ENCODE data around the gene CYB5A.

CYB5A gene

GRCh38 chr18:74248595-74248994 is 43.2 kb downstream of the CYB5A start:
- DNase-seq (ENCODE audit: low read depth in 2 of 3, low spot score in 2 of 3), result no peak

- DNase-seq (ENCODE audit: low read depth in 2 of 3, low spot score in 2 of 3), result no peak
Measured at GRCh38 chr18:74248189-74248588, 43.6 kb downstream of the CYB5A start.

GRCh38 chr18:74244554-74244953 is 47.2 kb downstream of the CYB5A start:
- no peak for DNase-seq (ENCODE audit: low read depth in 2 of 3, low spot score in 2 of 3)

GRCh38 chr18:74243127-74243526 is 48.6 kb downstream of the CYB5A start:
- no peak for DNase-seq (ENCODE audit: low read depth in 2 of 3, low spot score in 2 of 3)

- no peak for DNase-seq (ENCODE audit: low read depth in 2 of 3, low spot score in 2 of 3)
Measured at GRCh38 chr18:74242438-74243096, 49.2 kb downstream of the CYB5A start.

GRCh38 chr18:74241970-74242369 is 49.8 kb downstream of the CYB5A start:
- DNase-seq (ENCODE audit: low read depth in 2 of 3, low spot score in 2 of 3), result no peak

GRCh38 chr18:74241426-74241825 is 50.3 kb downstream of the CYB5A start:
- no peak for DNase-seq (ENCODE audit: low read depth in 2 of 3, low spot score in 2 of 3)

- DNase-seq (ENCODE audit: low read depth in 2 of 3, low spot score in 2 of 3), result no peak
Measured at GRCh38 chr18:74239567-74239966, 52.2 kb downstream of the CYB5A start.

GRCh38 chr18:74234326-74235171 is 57.2 kb downstream of the CYB5A start:
- DNase-seq (ENCODE audit: low read depth in 2 of 3, low spot score in 2 of 3), result no peak

- DNase-seq (ENCODE audit: low read depth in 2 of 3, low spot score in 2 of 3), result no peak
Measured at GRCh38 chr18:74233933-74234325, 57.8 kb downstream of the CYB5A start.

GRCh38 chr18:74230922-74231714 is 60.6 kb downstream of the CYB5A start:
- no peak for DNase-seq (ENCODE audit: low read depth in 2 of 3, low spot score in 2 of 3)

GRCh38 chr18:74229891-74230290 is 61.9 kb downstream of the CYB5A start:
- DNase-seq (ENCODE audit: low read depth in 2 of 3, low spot score in 2 of 3), result no peak

- no peak for DNase-seq (ENCODE audit: low read depth in 2 of 3, low spot score in 2 of 3)
Measured at GRCh38 chr18:74229005-74229404, 62.8 kb downstream of the CYB5A start.

GRCh38 chr18:74228312-74228711 is 63.5 kb downstream of the CYB5A start:
- no peak for DNase-seq (ENCODE audit: low read depth in 2 of 3, low spot score in 2 of 3)

GRCh38 chr18:74226666-74227065 is 65.1 kb downstream of the CYB5A start:
- DNase-seq (ENCODE audit: low read depth in 2 of 3, low spot score in 2 of 3), result no peak

- no peak for DNase-seq (ENCODE audit: low read depth in 2 of 3, low spot score in 2 of 3)
Measured at GRCh38 chr18:74226156-74226555, 65.6 kb downstream of the CYB5A start.

GRCh38 chr18:74225193-74225840 is 66.4 kb downstream of the CYB5A start:
- no peak for DNase-seq (ENCODE audit: low read depth in 2 of 3, low spot score in 2 of 3)

- DNase-seq (ENCODE audit: low read depth in 2 of 3, low spot score in 2 of 3), result no peak
Measured at GRCh38 chr18:74222710-74223494, 68.9 kb downstream of the CYB5A start.

- no peak for DNase-seq (ENCODE audit: low read depth in 2 of 3, low spot score in 2 of 3)
Measured at GRCh38 chr18:74221081-74221480, 70.7 kb downstream of the CYB5A start.

- DNase-seq (ENCODE audit: low read depth in 2 of 3, low spot score in 2 of 3), result no peak
Measured at GRCh38 chr18:74219056-74219455, 72.7 kb downstream of the CYB5A start.
